Stimulated activated CD4-positive, alpha-beta T cell treated with anti-CD3 and anti-CD28 coated beads, Interleukin-12 subunit alpha, Interleukin-12 subunit beta, amount 100 ng/mL, for 24 hours (primary cell): Measurements from ENCODE around the gene GEMIN8.

ENCODE experiments used
- DNase-seq, 2 experiments: peaks; one replicate each; pipeline ENCODE4 v3.0.0-alpha.2; 2020; ENCODE audit warnings: low read depth in 2 of 2

The GEMIN8 gene, protein sequence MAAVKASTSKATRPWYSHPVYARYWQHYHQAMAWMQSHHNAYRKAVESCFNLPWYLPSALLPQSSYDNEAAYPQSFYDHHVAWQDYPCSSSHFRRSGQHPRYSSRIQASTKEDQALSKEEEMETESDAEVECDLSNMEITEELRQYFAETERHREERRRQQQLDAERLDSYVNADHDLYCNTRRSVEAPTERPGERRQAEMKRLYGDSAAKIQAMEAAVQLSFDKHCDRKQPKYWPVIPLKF

GRCh38 chrX:14029425-14030173, at the start of gene GEMIN8:
GEMIN8 (minus strand) TSS chrX:14029892; CDS start chrX:14021478, 8,414 bp downstream.
- peak; percentile 68 to 69 for DNase-seq

DNA sequence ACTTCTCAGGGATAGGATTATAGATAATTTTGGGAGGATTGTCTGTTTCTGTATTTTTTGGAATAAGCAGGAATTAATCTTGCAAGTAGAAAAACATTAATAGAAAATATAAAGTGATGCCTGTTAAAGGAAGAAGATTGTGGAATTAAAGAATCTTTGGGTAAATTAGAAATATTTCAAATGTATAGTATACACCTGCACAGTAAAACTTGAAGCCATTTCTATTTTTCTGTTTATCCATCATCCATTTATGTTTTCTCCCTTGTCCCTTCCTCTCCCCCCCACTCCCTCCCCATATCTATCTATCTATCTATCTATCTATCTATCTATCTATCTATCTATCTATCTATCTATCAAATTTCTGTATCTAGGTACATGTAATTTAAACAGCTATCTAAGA, 46.9 kb upstream of the GEMIN8 start:
- no peak for DNase-seq

DNA sequence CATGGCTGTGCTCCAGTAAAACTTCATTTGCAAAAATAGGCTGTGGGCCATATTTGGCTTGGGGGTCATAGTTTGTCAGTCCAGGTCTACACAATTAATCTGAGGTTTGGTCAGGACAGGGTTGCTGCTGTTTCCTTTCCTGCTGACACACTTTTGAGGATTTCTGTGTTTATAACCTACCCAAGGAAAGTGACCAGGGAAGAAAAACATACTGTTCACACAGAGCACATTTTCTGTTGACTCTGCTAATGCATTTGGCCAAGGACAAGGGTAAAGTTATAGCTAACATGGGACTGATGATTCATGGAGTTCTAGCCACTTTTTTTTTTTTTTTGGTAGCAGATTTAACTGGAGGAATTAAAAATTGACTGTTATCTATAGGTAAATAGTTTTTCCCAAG, 43.9 kb upstream of the GEMIN8 start:
- DNase-seq, result no peak

DNA sequence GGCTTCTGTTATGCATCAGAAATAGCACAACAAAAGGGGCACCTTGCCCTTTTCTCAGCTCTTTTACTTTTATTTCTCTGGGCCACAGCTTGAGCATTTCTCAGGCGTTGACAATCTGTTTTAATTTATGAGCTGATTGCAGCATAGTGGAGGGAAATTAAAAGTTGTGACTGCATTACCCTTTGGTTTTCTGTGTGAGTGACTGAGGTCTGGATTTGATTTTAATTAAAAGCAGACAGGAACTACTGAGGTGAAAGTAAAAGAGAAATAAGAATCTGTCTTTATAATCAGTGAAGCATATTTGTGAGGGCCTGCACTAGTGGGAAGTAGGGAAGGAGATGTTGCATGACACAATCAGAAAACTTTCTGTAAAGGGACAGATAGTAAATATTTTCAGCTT, 43.4 kb upstream of the GEMIN8 start:
- DNase-seq, result no peak

- DNase-seq, result no peak
These were observed 36.1 kb upstream of the GEMIN8 start for GRCh38 chrX:14065800-14066199.

GRCh38 chrX:14064626-14065432, 35.1 kb upstream of the GEMIN8 start:
- no peak for DNase-seq

- DNase-seq, result no peak
These were observed 32.8 kb upstream of the GEMIN8 start for GRCh38 chrX:14062524-14062923.

- no peak for DNase-seq
These were observed 26.5 kb upstream of the GEMIN8 start for GRCh38 chrX:14056206-14056605.

DNA sequence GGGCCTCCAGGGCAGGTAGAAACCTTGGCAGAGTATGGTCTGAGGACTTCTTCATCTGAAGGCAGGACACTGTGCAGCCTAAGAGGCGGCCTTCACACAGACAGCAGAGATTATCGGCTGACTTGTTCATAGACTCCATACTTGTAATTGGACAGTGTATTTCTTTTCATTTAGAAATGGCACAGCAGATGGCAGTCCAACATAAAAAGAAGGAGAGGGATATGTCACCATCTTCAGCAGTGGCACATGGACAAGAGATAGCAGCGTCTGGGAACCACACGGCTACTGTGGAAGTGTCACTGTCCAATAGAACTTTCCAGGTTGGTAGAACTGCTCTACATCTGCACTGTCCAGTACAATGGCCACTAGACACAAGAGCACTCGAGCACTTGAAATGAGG, 21.7 kb upstream of the GEMIN8 start:
- DNase-seq, result no peak

DNA sequence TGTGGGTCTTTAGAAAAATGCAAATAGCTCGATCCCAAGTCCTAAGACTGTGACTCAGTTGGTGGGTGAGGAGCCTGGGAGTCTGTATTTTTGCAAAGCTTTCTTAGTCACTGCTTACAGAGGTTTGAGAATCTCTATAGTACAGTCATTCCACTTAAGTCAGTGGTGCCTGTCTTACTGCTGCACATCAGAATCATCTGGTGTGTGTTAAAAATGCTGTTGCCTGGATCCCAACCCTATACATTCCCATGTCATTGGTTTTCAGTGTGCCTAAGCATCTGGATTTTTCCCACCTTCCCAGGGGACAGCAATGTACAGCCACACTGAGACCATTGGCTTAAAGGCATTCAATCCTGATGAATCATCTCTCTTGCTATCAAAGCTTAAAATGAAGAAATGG, 21.0 kb upstream of the GEMIN8 start:
- DNase-seq, result no peak

GRCh38 chrX:14043209-14043608, 13.5 kb upstream of the GEMIN8 start:
- no peak for DNase-seq

GRCh38 chrX:14039344-14039743, 9.7 kb upstream of the GEMIN8 start:
- DNase-seq, result peak in 1 of 2 experiments; percentile 35

- no peak for DNase-seq
These were observed 8.8 kb upstream of the GEMIN8 start for GRCh38 chrX:14038375-14039085.

DNA sequence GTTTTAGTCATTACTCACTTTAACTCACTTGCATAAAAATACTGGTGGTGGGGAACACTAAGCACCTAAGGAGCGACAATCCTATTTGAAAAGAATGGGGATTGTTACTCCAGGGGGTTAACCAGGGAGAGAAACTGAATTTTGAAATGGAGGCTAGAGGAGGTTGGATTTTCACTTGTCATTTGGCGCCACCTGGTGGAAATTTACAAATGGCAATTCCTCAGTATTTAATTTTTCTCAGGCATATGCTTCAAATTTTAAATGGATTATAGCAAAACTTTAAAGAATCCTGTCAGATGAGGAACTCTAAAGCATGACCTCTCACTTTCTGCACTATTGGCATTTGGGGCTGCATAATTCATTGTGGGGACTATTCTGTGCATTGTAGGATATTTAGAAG, 2.7 kb upstream of the GEMIN8 start:
- peak; percentile 17 for DNase-seq

DNA sequence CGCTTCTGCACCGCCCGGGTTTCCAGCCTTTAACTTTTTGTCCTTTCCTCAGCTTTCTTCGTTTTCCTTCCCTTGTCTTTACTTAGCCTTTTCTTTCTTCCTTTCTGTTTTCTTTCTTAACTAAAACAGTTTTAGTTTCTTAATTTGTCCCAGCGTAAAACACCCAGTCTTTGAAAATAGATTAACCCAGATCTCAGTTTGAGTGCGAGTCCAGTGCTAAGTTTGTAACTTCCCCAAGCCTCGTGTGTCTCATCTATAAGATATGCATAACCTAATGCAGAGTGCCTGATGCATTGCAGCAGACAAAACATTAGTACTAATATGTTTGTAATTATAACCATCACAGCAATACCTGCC, 460 bp upstream of the GEMIN8 start:
- DNase-seq, result no peak

DNA sequence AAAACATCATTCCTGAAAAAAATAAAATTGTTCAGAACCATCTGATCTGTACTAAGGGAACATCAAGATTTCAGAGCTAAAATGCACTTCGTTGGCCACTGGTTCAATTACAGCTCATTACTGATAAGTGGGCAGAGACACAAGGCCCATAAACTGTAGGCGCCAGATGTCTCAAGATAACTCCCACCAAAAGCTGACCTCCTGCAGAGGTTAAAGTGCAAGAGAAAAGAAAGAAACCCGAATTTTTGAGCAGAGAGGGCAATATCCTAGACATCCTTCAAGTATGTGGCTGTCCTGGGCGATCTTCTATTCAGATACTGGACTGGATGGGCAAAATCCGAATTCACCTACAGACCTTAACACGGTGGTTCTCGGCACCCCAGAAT, 660 bp downstream of the GEMIN8 start:
- no peak for DNase-seq

DNA sequence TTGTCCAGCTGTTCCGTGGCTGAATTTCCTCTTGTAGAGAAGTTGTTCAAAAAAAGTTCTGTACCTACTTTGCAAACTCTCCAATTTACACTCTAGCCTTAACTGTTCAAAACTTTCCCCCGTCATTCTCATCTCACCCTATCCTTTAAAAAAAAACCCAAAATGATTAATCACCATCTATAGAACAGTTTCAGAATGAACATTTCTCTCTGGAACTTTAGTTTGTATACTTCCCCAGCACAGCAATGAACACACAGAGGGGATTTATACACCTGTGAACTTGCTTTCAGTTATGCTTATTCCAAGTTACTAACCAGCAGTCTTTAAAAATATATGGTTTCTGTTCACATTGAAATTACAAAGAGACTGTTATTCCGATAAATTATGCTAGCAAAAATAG, 1.2 kb downstream of the GEMIN8 start:
- DNase-seq, result no peak

GRCh38 chrX:14027511-14028019, 2.1 kb downstream of the GEMIN8 start:
- no peak for DNase-seq

DNA sequence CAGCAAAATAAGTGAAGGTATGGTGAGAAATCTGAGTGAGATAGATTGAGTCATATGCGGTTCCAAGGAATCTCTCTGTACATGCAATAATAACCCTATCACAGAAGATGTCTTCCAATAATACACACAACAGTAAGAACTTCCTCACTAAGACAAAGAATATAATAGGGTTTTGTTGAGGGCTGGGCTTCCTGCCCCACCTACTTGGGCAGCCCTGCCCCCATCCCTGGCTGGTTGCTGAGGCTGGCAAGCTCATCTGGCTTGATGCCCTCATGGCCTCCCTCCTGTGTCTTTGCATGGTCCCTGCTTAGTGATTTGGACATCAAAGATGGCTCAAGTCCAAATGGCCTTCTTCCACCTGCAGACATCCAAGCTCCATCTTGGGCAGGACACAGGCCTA, 2.7 kb downstream of the GEMIN8 start:
- no peak for DNase-seq

GRCh38 chrX:14026121-14026520, 3.6 kb downstream of the GEMIN8 start:
- DNase-seq, result no peak

- DNase-seq, result no peak
These were observed 7.7 kb downstream of the GEMIN8 start for GRCh38 chrX:14022019-14022418.

GRCh38 chrX:14017399-14017798, 12.3 kb downstream of the GEMIN8 start:
- no peak for DNase-seq
